Esophagus muscularis mucosa (tissue), 4 donors: ENCODE results near the gene YBX1. TPM values are rescaled to one million over a fixed set of nuclear protein-coding genes. Genes with fewer than 3 reads are reported as not detected.

Experiments
- DNase-seq: peaks from one replicate; pipeline ENCODE4 v3.0.0-alpha.2; 2017; ENCODE audit errors: extremely low spot score
- H3K27ac ChIP-seq, 4 donors: fragments of 200-600 bp; sonication (generic); replicated peaks in 1 of 4; 1 replicate in 3 of 4; 2 replicates in 1 of 4; pipeline ENCODE4 v1.5.1; 2016 to 2019; ENCODE audit warnings: mild to moderate bottlenecking in 1 of 4
- H3K27me3 ChIP-seq, 4 donors: fragments of 200-600 bp; sonication (generic); one replicate each; pipeline versions ENCODE4 v1.5.1 to v1.6.0; 2016 to 2019
- H3K36me3 ChIP-seq, 4 donors: fragments of 200-600 bp; sonication (generic); one replicate each; pipeline ENCODE4 v1.5.1; 2016 to 2019
- H3K4me1 ChIP-seq, 4 donors: fragments of 200-600 bp; sonication (generic); one replicate each; pipeline ENCODE4 v1.5.1; 2016 to 2019
- H3K4me3 ChIP-seq, 4 donors: fragments of 200-600 bp; sonication (generic); 1 replicate in 2 of 4; 2 replicates in 2 of 4; pipeline ENCODE4 v1.5.1; 2016 to 2019; ENCODE audit warnings: mild to moderate bottlenecking in 4 of 4, moderate library complexity in 1 of 4
- H3K9me3 ChIP-seq, 4 donors: fragments of 200-600 bp; sonication (generic); 1 replicate in 3 of 4; 2 replicates in 1 of 4; pipeline ENCODE4 v1.5.1; 2016 to 2019
- CTCF ChIP-seq, 3 experiments: fragments of 200-600 bp in 2 of 3; fragments of 450-650 bp in 1 of 3; sonication (generic) in 2 of 3; IDR thresholded peaks; one replicate each; pipeline ENCODE4 v1.5.1; 2017 to 2019; ENCODE audit warnings: antibody characterized with exemption in 3 of 3, mild to moderate bottlenecking in 2 of 3, moderate library complexity in 1 of 3
- EP300 ChIP-seq: sonication (generic); formaldehyde crosslinking; IDR thresholded peaks from one replicate; pipeline ENCODE4 v1.6.1; 2017; ENCODE audit warnings: antibody characterized with exemption
- POLR2A ChIP-seq: fragments of 450-650 bp; IDR thresholded peaks from one replicate; pipeline ENCODE4 v1.6.1; 2017; ENCODE audit warnings: antibody characterized with exemption, moderate library complexity, mild to moderate bottlenecking, low read depth
- POLR2AphosphoS5 ChIP-seq, 2 donors: sonication (generic); formaldehyde crosslinking; IDR thresholded peaks; one replicate each; pipeline ENCODE4 v1.6.1; 2017; ENCODE audit warnings: antibody characterized with exemption in 2 of 2
- WGBS: methylation state at CpG from one replicate; pipeline ENCODE4 v1.1.5; 2018; 5-methylcytosine and 5-hydroxymethylcytosine counted together
- intact Hi-C: fragments of 100-400 bp; cut with DNase I; formaldehyde crosslinking; loops from one replicate; pipeline ENCODE4 v1.15.1; 2023
- total RNA-seq, 4 donors: library from RNA; depleted of rRNA; stranded (reverse); fragments of >200 nt; gene quantifications; one replicate each; pipeline versions ENCODE4 v1.1.0 to v1.2.1, GENCODE V29; 2016

Gene YBX1
- total RNA-seq, 4 donors from 2014 or later, result 778 to 889 (median 812) TPM

- H3K4me3 ChIP-seq, result no peak overlapping the region
- H3K36me3 ChIP-seq, result no peaks in the 10 kb centered on the region
- intact Hi-C loops, result no loop called here
- TF ChIP-seq POLR2AphosphoS5 (IDR thresholded peaks at IDR 0.05), result no peak
- no peak for TF ChIP-seq POLR2A
- TF ChIP-seq EP300, result no peak
- TF ChIP-seq CTCF (IDR thresholded peaks at IDR 0.05), result no peak
- 100% methylated on average over 1 of the region's 14 CpGs for WGBS
- DNase-seq, result peak; percentile 72
- H3K9me3 ChIP-seq, result no peaks in the 10 kb centered on the region
- no peaks in the 10 kb centered on the region for H3K4me1 ChIP-seq
- H3K27ac ChIP-seq, result no peak overlapping the region
- peaks cover 0 to 11% (median 0%) of the 10 kb centered on the region in 4 donors for H3K27me3 ChIP-seq
Observed at GRCh38 chr1:42735477-42736105, 53.4 kb downstream of the YBX1 start.

DNA sequence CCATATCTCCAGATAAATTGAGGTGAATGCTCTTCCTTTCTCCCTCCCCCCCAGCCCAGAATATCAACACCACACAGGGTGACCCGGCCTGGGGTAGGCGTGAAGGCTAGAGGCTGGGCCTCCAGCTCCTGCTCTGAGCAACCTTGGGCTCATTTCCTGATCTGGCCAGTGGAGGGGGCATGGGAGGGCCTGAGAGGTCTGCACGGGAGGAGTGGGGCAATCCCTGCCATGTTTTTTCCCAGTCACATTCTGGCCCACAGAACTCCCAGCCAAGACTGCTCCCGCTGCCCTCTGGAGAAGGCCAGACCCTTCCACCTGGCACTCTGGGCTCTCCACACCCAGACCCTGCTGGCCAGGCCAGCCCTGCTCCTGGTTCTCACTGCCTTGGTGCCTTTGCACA, 53.9 kb downstream of the YBX1 start:
- 70% methylated on average over 4 of the region's 4 CpGs for WGBS
- Histone ChIP-seq H3K9me3 (no peaks in the 10 kb centered on the region), H3K36me3 (no peaks in the 10 kb centered on the region), H3K27me3 (peaks cover 0 to 11% (median 0%) of the 10 kb centered on the region in 4 donors), H3K4me1 (no peaks in the 10 kb centered on the region), H3K4me3 (no peak overlapping the region), H3K27ac (no peak overlapping the region)
- intact Hi-C loops, result no loop called here
- DNase-seq, result peak; percentile 45
- no peak for TF ChIP-seq POLR2A

DNA sequence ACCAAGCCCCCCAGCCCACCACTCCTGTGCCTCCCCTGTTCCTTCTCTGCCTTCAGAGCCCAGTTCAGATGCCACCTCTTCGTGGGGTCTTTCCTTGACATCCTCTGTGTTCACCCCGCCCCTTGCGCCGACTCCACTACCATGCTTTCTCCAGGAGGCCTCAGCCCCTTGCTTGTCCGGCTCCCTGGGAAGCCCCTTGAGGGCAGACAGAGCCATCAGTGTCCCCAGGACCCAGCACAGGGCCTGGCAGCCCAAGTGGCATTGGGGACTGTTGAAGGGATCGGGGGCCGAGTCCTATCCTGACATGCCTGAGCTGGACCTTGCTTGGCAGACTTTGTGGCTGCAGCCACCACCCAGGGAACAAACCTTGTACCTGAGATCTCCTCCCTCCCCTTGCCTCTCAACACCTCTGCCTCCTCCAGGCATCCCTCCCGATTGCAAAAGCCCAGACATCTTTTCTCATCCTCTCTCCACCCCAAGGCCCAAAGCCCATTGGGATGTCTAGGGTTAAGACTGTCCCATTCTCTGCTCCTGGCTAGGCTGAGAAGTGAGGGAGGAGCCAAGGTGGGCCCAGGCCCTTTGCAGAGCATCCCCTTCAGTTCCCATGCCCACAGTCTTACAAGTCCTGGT, 54.5 kb downstream of the YBX1 start:
- Histone ChIP-seq H3K27me3 (peaks cover 0 to 11% (median 0%) of the 10 kb centered on the region in 4 donors), H3K4me1 (no peaks in the 10 kb centered on the region), H3K36me3 (no peaks in the 10 kb centered on the region), H3K9me3 (no peaks in the 10 kb centered on the region), H3K4me3 (no peak overlapping the region), H3K27ac (no peak overlapping the region)
- 96% methylated on average over 8 of the region's 8 CpGs for WGBS
- no peak for TF ChIP-seq EP300
- TF ChIP-seq CTCF (IDR thresholded peaks at IDR 0.05), result no peak
- no peak for TF ChIP-seq POLR2AphosphoS5 (IDR thresholded peaks at IDR 0.05)
- no peak for TF ChIP-seq POLR2A
- no peak for DNase-seq
- intact Hi-C loops, result no loop called here

DNA sequence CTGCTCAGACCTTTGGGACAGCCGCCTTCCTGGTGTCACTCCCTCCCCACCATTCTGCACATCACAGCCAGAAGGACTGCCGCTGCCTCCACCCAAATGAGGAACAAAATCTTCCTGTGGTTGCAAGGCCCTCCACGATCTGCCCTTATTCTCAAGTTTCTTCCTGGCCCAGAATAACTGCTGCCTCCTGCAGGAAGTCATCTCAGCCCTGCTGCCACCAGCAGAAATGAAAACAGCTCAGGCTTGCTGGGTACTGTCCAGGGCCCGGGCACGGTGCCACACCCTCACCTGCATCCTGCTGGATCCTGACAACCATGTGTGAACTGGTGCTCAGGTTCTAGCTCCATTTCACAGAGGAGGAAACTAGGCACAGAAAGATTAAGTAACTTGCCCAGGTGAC, 55.0 kb downstream of the YBX1 start:
- intact Hi-C loops, result no loop called here
- H3K27me3 ChIP-seq, result peaks cover 0 to 11% (median 0%) of the 10 kb centered on the region in 4 donors
- DNase-seq, result no peak
- no peaks in the 10 kb centered on the region for H3K4me1 ChIP-seq
- H3K36me3 ChIP-seq, result no peaks in the 10 kb centered on the region
- no peak for TF ChIP-seq CTCF (IDR thresholded peaks at IDR 0.05)
- no peak for TF ChIP-seq POLR2AphosphoS5 (IDR thresholded peaks at IDR 0.05)
- no peak for TF ChIP-seq EP300
- TF ChIP-seq POLR2A, result no peak
- 56% methylated on average over 5 of the region's 5 CpGs for WGBS
- no peak overlapping the region for H3K4me3 ChIP-seq
- H3K9me3 ChIP-seq, result no peaks in the 10 kb centered on the region
- no peak overlapping the region for H3K27ac ChIP-seq

GRCh38 chr1:42737986-42738677, 55.9 kb downstream of the YBX1 start:
- TF ChIP-seq EP300, result no peak

More at GRCh38 chr1:42737986-42738677, 55.9 kb downstream of the YBX1 start:
- Histone ChIP-seq H3K4me3 (no peak overlapping the region), H3K36me3 (no peaks in the 10 kb centered on the region), H3K4me1 (no peaks in the 10 kb centered on the region), H3K9me3 (no peaks in the 10 kb centered on the region), H3K27ac (no peak overlapping the region), H3K27me3 (peaks cover 0 to 11% (median 0%) of the 10 kb centered on the region in 4 donors)
- intact Hi-C loops, result no loop called here
- 92% methylated on average over 15 of the region's 21 CpGs for WGBS
- DNase-seq, result no peak
